ENCODE results near the gene FAM222B. TPM values are rescaled to one million over a fixed set of nuclear protein-coding genes. Genes with fewer than 3 reads are reported as not detected.

FAM222B gene
- total and polyA plus RNA-seq, 12 donors: 4.9 to 18.3 (median 13.4) TPM

- intact Hi-C loops (cut with DNase I): no loop called here
- WGBS, 4 donors: 79 to 88% (median 82%) methylated on average over 5 of the region's 5 CpGs
- Histone ChIP-seq H3K4me3 (no peak overlapping the region), H3K4me1 (replicated peaks in 1 of 2) (peaks cover 0 to 19% of the 10 kb centered on the region in 2 donors), H3K27me3 (no peaks in the 10 kb centered on the region), H3K27ac (no peak overlapping the region), H3K36me3 (replicated peaks in 1 of 2) (peaks cover 0 to 8% of the 10 kb centered on the region in 2 donors), H3K9me3 (replicated peaks in 1 of 3) (no peaks in the 10 kb centered on the region)
- TF ChIP-seq CTCF (IDR thresholded peaks at IDR 0.05): no peak
- TF ChIP-seq POLR2A (IDR thresholded peaks at IDR 0.05): no peak
- no peak for DNase-seq
These were observed 47.4 kb upstream of the FAM222B start for GRCh38 chr17:28889996-28890395.

GRCh38 chr17:28888832-28889231, 46.2 kb upstream of the FAM222B start:
- intact Hi-C loops (cut with DNase I): no loop called here
- peaks cover 0 to 19% of the 10 kb centered on the region in 2 donors for H3K36me3 ChIP-seq (replicated peaks in 1 of 2)
- whole genome bisulfite sequencing, 4 donors: 92 to 94% (median 93%) methylated on average over 7 of the region's 7 CpGs
- no peak overlapping the region for H3K4me3 ChIP-seq
- no peaks in the 10 kb centered on the region for H3K27me3 ChIP-seq
- no peak for TF ChIP-seq CTCF (IDR thresholded peaks at IDR 0.05)
- TF ChIP-seq POLR2A (IDR thresholded peaks at IDR 0.05): no peak
- H3K9me3 ChIP-seq (replicated peaks in 1 of 3): no peaks in the 10 kb centered on the region
- no peak for DNase-seq
- H3K27ac ChIP-seq: no peak overlapping the region
- H3K4me1 ChIP-seq (replicated peaks in 1 of 2): peaks cover 0 to 13% of the 10 kb centered on the region in 2 donors

- no peak for TF ChIP-seq CTCF (IDR thresholded peaks at IDR 0.05)
- no peak for TF ChIP-seq POLR2A (IDR thresholded peaks at IDR 0.05)
- intact Hi-C loops (cut with DNase I): no loop called here
- H3K4me3 ChIP-seq: no peak overlapping the region
- no peaks in the 10 kb centered on the region for H3K27me3 ChIP-seq
- no peak overlapping the region for H3K27ac ChIP-seq
- no peak for DNase-seq
- peaks cover 0 to 5% of the 10 kb centered on the region in 2 donors for H3K4me1 ChIP-seq (replicated peaks in 1 of 2)
- H3K36me3 ChIP-seq (replicated peaks in 1 of 2): peaks cover 0 to 26% of the 10 kb centered on the region in 2 donors
- no peaks in the 10 kb centered on the region for H3K9me3 ChIP-seq (replicated peaks in 1 of 3)
- 84 to 92% (median 89%) methylated on average over 10 to 12 of the region's 12 CpGs for WGBS, 4 donors
These were observed 45.4 kb upstream of the FAM222B start for GRCh38 chr17:28887871-28888471.

GRCh38 chr17:28885951-28886350, 43.4 kb upstream of the FAM222B start:
- 86 to 98% (median 88%) methylated on average over 5 to 10 of the region's 10 CpGs for WGBS, 4 donors
- Histone ChIP-seq H3K4me1 (replicated peaks in 1 of 2) (no peaks in the 10 kb centered on the region), H3K4me3 (no peak overlapping the region), H3K9me3 (replicated peaks in 1 of 3) (no peaks in the 10 kb centered on the region), H3K36me3 (replicated peaks in 1 of 2) (peaks cover 0 to 46% of the 10 kb centered on the region in 2 donors), H3K27me3 (no peaks in the 10 kb centered on the region), H3K27ac (no peak overlapping the region)
- TF ChIP-seq POLR2A (IDR thresholded peaks at IDR 0.05) (no peak), CTCF (IDR thresholded peaks at IDR 0.05) (no peak)
- intact Hi-C loops (cut with DNase I): no loop called here
- no peak for DNase-seq
